A172 (cell line): Measurements from ENCODE around the gene TLR9. TPM values are rescaled to one million over a fixed set of nuclear protein-coding genes. Genes with fewer than 3 reads are reported as not detected.

Source experiments
- DNase-seq: peaks from one replicate; pipeline ENCODE4 v3.0.0-alpha.2; 2015; ENCODE audit warnings: low spot score
- total RNA-seq: library from RNA; depleted of rRNA; stranded (reverse); fragments of >200 nt; shearing (Covaris generic); gene quantifications from 2 replicates; pipeline ENCODE4 v1.2.3, GENCODE V29; 2014

Gene TLR9
- total RNA-seq, 1 experiment from 2014 or later = not detected

- DNase-seq = peak; percentile 97
Measured at GRCh38 chr3:52216585-52217408, 8.6 kb downstream of the TLR9 start.

- no peak for DNase-seq
Measured at GRCh38 chr3:52215351-52215750, 10.1 kb downstream of the TLR9 start.

- no peak for DNase-seq
Measured at GRCh38 chr3:52213901-52214300, 11.5 kb downstream of the TLR9 start.

- no peak for DNase-seq
Measured at GRCh38 chr3:52213005-52213404, 12.4 kb downstream of the TLR9 start.

- no peak for DNase-seq
Measured at GRCh38 chr3:52211268-52211891, 14.1 kb downstream of the TLR9 start.

GRCh38 chr3:52210550-52211046 lies 14.8 kb downstream of the TLR9 start:
- DNase-seq = no peak

GRCh38 chr3:52210037-52210436 lies 15.4 kb downstream of the TLR9 start:
- DNase-seq = no peak

GRCh38 chr3:52208556-52208955 lies 16.9 kb downstream of the TLR9 start:
- DNase-seq = no peak

GRCh38 chr3:52205727-52206372 lies 19.6 kb downstream of the TLR9 start:
- peak; percentile 83 for DNase-seq

GRCh38 chr3:52204337-52205073 lies 20.9 kb downstream of the TLR9 start:
- DNase-seq = no peak

GRCh38 chr3:52203701-52204100 lies 21.7 kb downstream of the TLR9 start:
- no peak for DNase-seq

GRCh38 chr3:52202384-52203077 lies 22.9 kb downstream of the TLR9 start:
- DNase-seq = no peak

- DNase-seq = no peak
Measured at GRCh38 chr3:52200981-52201679, 24.3 kb downstream of the TLR9 start.

- no peak for DNase-seq
Measured at GRCh38 chr3:52198643-52199608, 26.5 kb downstream of the TLR9 start.

GRCh38 chr3:52197842-52198625 lies 27.4 kb downstream of the TLR9 start, which contains the start of gene ALAS1:
Gene ALAS1 (plus strand): TSS chr3:52198160. CDS start chr3:52199242, 1,082 bp downstream.
- DNase-seq = peak; percentile 75

GRCh38 chr3:52197499-52197841 lies 28.0 kb downstream of the TLR9 start:
- DNase-seq = no peak

GRCh38 chr3:52196977-52197376 lies 28.5 kb downstream of the TLR9 start:
- DNase-seq = no peak

- peak; percentile 38 for DNase-seq
Measured at GRCh38 chr3:52195823-52196331, 29.6 kb downstream of the TLR9 start.

- DNase-seq = no peak
Measured at GRCh38 chr3:52195291-52195597, 30.2 kb downstream of the TLR9 start.
